GDM1 (cell line): ENCODE results near the gene C1QTNF1.

Experiments
- DNase-seq: peaks from one replicate; lab custom pipeline; 2025; lab: John Stamatoyannopoulos, UW

Gene C1QTNF1

DNA sequence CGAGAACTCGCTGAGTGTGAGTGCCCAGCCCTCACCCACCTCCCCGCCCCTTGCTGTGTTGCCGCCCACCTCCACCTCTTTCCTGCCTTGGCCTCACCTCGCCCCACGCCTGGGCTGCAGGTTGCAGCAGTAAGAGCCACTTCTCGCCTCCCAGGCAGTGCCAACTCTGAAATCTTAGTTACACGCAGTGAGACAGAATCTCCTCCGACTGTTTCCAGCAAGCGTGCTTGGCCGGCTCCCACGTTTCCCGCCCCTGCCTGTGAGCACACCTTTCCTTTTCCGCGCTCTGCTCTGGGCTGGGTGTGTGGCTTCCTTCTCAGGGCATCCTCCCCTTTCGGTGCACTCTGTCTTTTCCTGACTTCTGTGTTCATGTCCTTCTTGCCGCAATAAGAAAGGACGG, 56.4 kb downstream of the C1QTNF1 start:
- DNase-seq, result no peak

DNA sequence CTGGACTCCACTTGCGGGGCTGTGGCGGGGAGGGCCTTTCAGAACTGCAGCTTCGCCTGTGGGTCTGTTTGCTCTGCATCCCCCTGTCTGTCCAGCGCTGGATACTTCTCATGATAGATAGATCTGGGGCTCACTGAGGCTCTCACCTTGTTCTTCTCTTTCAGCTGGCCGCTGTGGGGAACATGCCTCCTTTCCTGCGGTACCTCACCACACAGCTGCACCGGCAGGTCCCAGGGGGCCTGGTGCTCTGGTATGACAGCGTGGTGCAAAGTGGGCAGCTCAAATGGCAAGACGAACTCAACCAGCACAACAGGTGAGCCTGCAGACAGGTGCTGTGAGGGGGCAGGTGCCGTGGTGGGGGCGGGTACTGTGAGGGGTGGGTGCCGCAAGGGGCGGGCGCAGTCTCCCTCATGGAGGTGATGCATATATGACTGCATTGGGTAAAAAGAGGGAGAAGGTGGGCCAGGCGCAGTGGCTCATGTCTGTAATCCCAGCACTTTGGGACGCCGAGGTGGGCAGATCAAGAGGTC, 56.9 kb downstream of the C1QTNF1 start:
- no peak for DNase-seq

- DNase-seq, result no peak
Observed at GRCh38 chr17:79081571-79082276, 57.8 kb downstream of the C1QTNF1 start.

DNA sequence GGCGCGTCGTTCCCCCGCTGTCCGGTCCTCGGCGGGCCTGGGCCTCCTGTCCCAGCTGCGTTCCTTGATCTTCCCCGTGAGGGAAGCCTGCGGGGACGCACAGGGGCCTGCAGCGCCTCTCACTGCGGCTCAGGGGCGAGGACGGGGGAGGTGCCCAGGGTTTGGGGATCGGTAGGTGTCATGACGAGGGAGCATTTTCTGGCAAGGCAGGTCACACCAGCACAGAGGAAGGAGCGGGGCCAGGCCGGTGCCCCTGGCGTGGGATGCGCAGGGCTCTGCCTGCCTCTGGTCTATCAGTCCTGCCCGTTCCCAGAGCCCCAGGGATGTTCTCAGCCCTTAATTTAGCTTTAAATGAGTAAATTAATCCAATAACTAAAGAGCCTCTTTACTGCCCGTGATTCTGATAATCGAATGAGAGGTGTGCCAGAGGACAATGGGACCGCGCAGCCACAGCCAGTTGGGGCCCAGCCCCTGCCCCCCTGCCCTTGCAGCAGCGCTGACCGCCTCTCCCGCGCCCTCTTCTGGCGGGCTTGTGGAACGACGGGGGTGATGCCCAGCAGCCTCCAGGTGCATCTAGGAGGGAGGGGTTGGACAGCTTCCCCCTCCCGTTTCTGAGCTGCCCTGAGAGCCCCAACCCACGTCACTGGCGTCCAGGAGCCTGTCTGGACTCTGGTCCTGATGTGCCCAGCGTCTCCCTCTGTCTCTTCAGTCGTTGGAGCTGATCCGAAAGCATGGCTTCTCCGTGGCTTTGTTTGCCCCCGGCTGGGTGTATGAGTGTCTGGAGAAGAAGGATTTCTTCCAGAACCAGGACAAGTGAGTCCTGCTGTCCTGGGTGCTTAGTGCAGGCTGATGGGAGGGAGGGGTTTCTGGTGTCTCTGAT, 58.6 kb downstream of the C1QTNF1 start:
- DNase-seq, result no peak

DNA sequence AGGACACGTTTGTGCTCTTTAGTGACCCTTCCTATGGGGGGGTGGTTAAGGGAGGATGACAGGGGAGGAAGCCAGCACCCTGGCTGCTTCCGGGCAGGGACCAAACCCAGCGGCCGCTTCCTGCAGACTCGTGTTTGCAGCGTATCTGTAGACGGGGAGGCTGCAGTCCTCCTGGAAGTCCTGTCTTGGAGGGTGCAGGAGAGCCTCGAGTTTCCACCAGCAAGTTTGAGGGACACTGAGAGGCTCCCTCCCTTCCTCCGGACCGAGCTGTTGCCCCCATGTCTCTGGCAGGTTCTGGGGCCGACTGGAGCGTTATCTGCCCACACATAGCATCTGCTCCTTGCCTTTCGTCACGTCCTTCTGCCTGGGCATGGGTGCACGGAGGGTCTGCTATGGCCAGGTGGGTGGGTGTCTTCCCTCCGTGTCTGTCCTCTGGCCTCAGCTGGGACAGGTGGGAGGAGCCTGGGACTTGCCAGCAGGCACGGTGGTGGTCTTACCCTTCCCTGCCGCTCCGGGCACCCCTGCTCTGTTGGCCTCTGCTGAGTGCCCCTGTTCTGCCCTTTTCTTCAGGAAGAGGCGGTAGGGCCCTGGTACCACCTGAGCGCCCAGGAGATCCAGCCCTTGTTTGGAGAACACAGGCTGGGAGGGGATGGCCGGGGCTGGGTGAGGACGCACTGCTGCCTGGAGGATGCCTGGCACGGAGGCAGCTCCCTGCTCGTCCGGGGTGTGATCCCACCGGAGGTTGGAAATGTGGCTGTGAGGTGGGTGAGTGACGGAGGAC, 59.4 kb downstream of the C1QTNF1 start:
- DNase-seq, result no peak

GRCh38 chr17:79084291-79085153, 60.6 kb downstream of the C1QTNF1 start:
- DNase-seq, result no peak

GRCh38 chr17:79085154-79085920, 61.4 kb downstream of the C1QTNF1 start:
- no peak for DNase-seq

GRCh38 chr17:79085921-79086551, 62.1 kb downstream of the C1QTNF1 start:
- DNase-seq, result no peak

DNA sequence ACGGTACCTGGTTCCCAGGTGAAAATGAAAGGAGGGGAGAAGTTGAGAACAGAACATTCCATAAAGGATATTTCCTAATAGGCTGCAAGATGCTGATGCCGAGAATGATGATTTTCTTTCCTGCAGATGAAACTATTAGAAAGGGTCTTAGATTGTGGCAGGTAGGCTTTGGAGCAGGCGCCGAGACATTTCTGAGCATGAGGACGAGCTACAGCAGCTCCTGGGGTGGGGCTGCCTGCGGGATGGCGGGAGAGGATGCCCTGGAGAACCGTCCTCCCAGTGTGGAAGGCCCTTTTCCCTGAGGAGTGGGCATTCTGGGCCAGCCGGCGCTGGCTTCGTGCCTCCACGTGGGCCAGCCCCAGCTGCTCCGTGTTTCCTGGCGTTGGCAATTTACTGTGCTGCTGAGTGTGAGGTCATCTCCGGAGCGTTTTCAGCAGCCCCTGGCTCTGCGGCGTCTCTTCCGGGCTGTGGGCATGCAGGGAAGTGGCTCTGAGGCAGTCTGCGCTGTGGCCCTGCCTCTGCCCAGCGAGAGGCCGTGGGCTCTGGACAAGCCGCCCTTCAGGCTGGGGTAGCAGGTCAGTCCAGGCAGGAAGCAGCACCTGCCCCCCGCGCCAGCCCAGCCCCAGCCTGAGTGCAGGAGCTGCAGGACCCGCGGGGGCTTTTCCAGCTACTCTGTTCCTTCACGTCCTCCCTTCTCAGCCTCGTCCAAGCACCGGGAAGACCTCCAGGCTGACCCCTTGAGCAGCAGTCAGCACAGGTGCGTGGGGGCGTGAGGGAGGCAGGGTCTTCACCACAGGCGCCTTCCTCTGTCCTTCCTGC, 62.8 kb downstream of the C1QTNF1 start:
- DNase-seq, result no peak

DNA sequence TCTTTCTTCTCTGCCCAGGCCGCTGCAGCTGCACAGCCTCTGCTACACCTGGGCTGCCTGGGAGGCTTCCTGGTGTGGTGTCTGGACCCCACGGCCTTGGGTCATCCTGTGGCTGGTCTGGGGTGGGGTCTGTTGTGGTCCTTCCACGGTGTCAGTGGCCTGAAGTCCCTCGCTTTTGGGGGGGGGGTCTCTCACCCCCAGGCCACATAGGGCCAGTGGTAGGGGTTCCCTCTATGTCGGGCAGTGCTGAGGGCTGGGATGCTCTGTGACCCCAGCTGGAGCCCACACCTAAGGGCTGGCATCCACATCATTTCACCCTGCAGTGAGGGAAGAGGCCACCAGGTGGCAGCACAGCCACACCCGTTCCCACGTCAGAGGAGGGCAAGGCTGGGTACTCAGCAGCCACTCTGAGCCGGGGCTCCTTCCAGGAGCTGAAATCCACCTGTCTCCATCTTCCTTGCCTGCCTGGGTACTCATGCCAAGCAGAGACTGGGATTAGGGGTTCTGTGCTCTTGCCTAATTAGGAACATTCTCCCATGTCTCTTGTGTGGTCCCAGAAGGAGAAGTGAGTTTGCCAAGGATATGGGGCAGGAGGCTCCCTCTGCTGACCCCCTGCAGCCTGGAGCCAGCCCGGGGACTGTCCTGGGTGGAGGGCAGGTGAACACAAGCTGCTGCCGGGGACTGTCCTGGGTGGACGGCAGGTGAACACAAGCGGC, 63.6 kb downstream of the C1QTNF1 start:
- DNase-seq, result peak; percentile 9

GRCh38 chr17:79088247-79088996, 64.5 kb downstream of the C1QTNF1 start:
- no peak for DNase-seq

- DNase-seq, result no peak
Observed at GRCh38 chr17:79088997-79089328, 65.0 kb downstream of the C1QTNF1 start.

DNA sequence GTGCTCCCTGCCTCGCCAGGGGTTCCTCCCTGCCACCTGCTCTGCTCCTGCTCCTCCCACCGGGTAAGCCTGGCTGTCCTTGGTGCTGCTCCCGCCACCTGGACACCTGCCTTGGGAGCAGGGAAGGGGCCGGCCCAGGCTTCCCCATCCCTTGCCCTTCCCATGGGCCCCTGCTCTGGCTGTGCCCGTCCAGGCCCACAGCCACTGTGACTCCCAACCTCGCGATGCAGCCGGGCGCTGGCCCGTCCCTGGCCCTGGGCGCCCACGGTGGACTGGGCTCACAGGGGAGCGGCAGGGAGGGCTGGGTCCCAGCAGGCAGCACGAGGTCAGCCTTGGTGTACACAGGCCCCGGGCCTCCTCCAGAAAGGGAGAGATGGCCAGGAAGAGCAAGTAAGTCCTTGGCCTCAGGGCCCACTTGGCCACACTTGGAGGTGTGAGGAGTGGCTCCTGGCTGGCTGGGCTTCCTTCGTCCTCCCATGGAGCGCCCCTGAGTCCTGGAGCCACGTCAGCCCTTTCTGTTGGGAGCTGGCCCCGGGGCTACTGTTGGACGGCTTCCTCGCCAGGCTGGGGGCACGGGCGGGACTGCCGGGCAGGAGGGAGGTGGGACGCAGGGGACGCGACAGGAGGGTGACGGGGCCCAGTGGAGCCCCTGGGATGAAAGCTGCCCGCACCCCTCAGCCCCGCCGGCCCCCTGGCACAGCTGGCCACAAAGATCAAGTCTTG, 65.9 kb downstream of the C1QTNF1 start:
- no peak for DNase-seq

DNA sequence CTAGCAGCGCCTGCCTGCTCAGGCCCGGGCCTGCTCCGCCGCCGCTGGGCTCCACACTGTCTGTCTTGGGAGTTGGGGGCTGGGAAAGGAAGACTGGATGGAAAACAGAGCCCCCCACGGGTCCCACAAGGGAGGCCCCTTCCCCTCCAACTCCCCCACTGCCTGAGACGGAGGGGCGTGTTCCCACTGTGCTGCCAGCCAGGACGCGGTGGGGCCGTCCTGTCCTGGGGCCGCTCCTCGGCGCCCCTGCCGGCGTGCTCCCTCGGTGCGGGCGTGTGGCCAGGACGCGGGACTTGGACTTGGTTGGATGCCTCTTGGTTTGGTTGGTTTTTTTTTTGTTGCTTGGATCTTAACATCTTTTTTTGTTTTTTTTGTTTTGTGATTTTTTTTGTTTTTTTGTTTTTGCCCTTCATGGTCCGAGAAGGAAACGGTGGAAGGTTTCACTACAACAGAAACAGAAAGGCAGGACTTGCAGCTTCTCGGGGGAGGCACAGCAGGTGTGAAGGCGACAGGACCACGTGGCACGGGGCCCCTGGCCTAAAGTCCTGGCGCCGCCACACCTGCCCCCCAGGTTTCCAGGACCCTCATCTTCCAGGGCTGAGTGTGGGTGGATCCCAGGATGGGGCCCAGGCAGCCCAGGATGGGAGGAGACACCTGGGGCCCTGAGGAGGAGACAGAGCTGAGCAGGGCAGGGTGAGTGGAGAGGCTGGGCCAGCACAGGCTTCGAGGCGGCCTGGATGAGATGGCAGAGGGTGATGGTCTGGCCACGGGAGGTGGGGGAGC, 66.7 kb downstream of the C1QTNF1 start:
- DNase-seq, result no peak

GRCh38 chr17:79091226-79091670, 67.3 kb downstream of the C1QTNF1 start:
- no peak for DNase-seq

DNA sequence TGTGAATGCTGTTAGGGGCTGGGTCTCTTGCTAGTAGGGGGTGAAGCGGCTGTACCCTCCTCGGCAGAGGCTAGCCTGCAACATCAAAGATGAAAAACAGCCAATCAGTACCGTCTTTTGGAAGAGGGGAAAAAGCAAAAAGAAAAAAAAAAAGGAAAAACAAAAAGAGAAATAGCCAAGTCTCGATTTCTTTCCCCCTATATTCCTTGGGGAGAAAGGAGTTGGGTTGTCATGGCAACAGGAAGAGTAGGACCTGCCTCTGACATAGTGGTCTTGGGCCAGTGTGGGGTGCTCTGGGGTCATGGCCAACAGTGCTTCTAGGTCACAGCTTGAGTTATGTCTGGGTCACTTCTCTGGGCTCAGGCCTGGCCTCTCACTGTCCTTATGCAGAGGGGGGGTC, 68.6 kb downstream of the C1QTNF1 start:
- DNase-seq, result no peak
